Right renal pelvis (tissue), 4 donors: Measurements from ENCODE around the gene MICAL3. TPM values are rescaled to one million over a fixed set of nuclear protein-coding genes. Genes with fewer than 3 reads are reported as not detected.

Experiments used
- DNase-seq, 4 donors: peaks; one replicate each; pipeline ENCODE4 v3.0.0-alpha.2; 2013; ENCODE audit warnings: low read depth in 4 of 4, low spot score in 3 of 4, missing footprints in 1 of 4
- polyA plus RNA-seq, 4 donors: library from polyadenylated mRNA; unstranded; fragments of 120-200 nt; gene quantifications; one replicate each; pipeline ENCODE4 v1.2.1, GENCODE V29; 2013; ENCODE audit not compliant: insufficient read length in 4 of 4

MICAL3 gene
- polyA plus RNA-seq, 4 donors, result 25.6 to 31.5 (median 27.7) TPM

GRCh38 chr22:17874231-17874905 lies 150.0 kb downstream of the MICAL3 start:
- DNase-seq, result no peak

- DNase-seq, result no peak
Measured at GRCh38 chr22:17873804-17874203, 150.6 kb downstream of the MICAL3 start.

GRCh38 chr22:17873116-17873515 lies 151.2 kb downstream of the MICAL3 start:
- no peak for DNase-seq

GRCh38 chr22:17872471-17872870 lies 151.9 kb downstream of the MICAL3 start:
- DNase-seq, result no peak

GRCh38 chr22:17871726-17872458 lies 152.5 kb downstream of the MICAL3 start:
- DNase-seq, result no peak

- DNase-seq, result no peak
Measured at GRCh38 chr22:17870407-17870806, 154.0 kb downstream of the MICAL3 start.

- DNase-seq, result no peak
Measured at GRCh38 chr22:17869285-17870096, 154.9 kb downstream of the MICAL3 start.

GRCh38 chr22:17868771-17869170 lies 155.6 kb downstream of the MICAL3 start:
- DNase-seq, result no peak

- no peak for DNase-seq
Measured at GRCh38 chr22:17867160-17867785, 157.1 kb downstream of the MICAL3 start.

- no peak for DNase-seq
Measured at GRCh38 chr22:17866621-17867020, 157.7 kb downstream of the MICAL3 start.

- no peak for DNase-seq
Measured at GRCh38 chr22:17866127-17866526, 158.2 kb downstream of the MICAL3 start.

- no peak for DNase-seq
Measured at GRCh38 chr22:17865183-17866055, 158.9 kb downstream of the MICAL3 start.

GRCh38 chr22:17864398-17865182 lies 159.8 kb downstream of the MICAL3 start:
- DNase-seq, result no peak

GRCh38 chr22:17862646-17863181 lies 161.6 kb downstream of the MICAL3 start:
- no peak for DNase-seq

- no peak for DNase-seq
Measured at GRCh38 chr22:17861909-17862308, 162.5 kb downstream of the MICAL3 start.

- DNase-seq, result no peak
Measured at GRCh38 chr22:17860220-17860965, 164.0 kb downstream of the MICAL3 start.

GRCh38 chr22:17858033-17858432 lies 166.3 kb downstream of the MICAL3 start:
- no peak for DNase-seq
